Hair follicular keratinocyte (primary cell): Measurements from ENCODE around the gene CYP4F11. TPM values are rescaled to one million over a fixed set of nuclear protein-coding genes. Genes with fewer than 3 reads are reported as not detected.

Experiments
- total RNA-seq: library from RNA; depleted of rRNA; stranded (reverse); fragments of >200 nt; gene quantifications from 2 replicates; pipeline ENCODE4 v1.2.3, GENCODE V29; 2015

CYP4F11 gene
- 1.7 and 3.7 TPM in 2 replicates for total RNA-seq

DNA sequence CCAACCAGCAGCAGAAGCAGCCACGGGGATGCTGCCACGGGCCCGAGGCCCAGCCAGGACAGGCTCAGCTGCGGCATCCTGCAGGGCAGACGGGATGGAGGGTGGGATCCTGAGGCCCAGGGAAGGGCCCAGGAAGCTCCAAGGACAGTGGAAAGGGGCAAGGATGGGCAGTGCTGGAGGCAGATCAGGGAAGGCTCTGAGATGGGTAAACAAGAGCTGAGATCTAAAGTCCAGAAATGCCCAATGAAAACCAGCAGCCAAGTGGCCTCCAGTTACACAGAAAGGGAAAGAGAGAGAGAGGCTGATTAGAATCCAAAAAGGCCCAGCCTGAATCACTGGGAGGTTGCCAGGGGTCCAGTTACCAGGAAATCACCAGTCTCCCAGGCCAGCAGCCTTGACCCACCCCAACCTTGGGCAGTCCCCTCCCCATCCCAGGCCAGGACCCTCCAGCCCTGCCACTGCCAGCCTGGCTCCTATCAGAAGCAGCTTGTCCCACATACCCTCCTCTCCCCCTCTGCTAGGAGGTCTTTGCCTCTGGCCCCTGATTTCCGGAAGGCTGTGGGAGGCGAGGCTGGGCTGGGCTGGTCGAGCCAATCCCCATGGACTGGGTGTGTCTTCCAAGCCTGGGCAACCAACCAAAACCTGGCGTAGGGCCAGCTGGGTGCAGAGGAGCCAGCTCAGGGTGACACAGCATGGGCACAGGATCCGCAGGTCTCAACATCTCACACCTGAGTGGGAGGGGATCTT lies at the start of gene CYP4F11:
Gene CYP4F11, minus strand, starts transcription at position 198 of the 747 bp plus-strand sequence. Its CDS starts 121 bp downstream, at position 77.

GRCh38 chr19:15948223-15949058 lies 14.1 kb upstream of the CYP4F11 start, which contains the start of gene OR10H4:
Gene OR10H4, plus strand, starts transcription at chr19:15949008. Its CDS starts 0 bp downstream, at chr19:15949008.

GRCh38 chr19:15897738-15898276 lies 36.5 kb downstream of the CYP4F11 start, which contains the start of gene CYP4F2:
Gene CYP4F2, minus strand, starts transcription at chr19:15898074. Its CDS starts 463 bp downstream, at chr19:15897611.

Other genes starting within 250 kb of the CYP4F11 start
- not detected in 2 replicates for gene OR10H2, start 206.5 kb downstream of the CYP4F11 start, total RNA-seq
- not detected in 2 replicates for gene OR10H3, start 196.5 kb downstream of the CYP4F11 start, total RNA-seq
- not detected in 2 replicates for gene OR10H5, start 146.9 kb downstream of the CYP4F11 start, total RNA-seq
- gene OR10H1, start 118.9 kb downstream of the CYP4F11 start, total RNA-seq, result not detected in 2 replicates
- gene CYP4F2, start 36.5 kb downstream of the CYP4F11 start, total RNA-seq, result 0.04 and 0.23 TPM in 2 replicates
- gene OR10H4, start 14.5 kb upstream of the CYP4F11 start, total RNA-seq, result not detected in 2 replicates
- 706 and 728 TPM in 2 replicates for gene TPM4, start 142.0 kb upstream of the CYP4F11 start, total RNA-seq
- gene RAB8A, start 177.4 kb upstream of the CYP4F11 start, total RNA-seq, result 44.4 and 74.9 TPM in 2 replicates
- gene HSH2D, start 209.2 kb upstream of the CYP4F11 start, total RNA-seq, result 0.04 TPM in 1 of 2 replicates, not detected in the other
- not detected in 2 replicates for gene CIB3, start 239.0 kb upstream of the CYP4F11 start, total RNA-seq